Islet of Langerhans (tissue), 1 donor: ENCODE data around the gene CSGALNACT2.

Experiments used
- FAIRE-seq: peaks from one replicate; lab custom pipeline; 2011; peaks lifted over from hg19 to GRCh38; lab: Jason Lieb, UNC

Gene CSGALNACT2

DNA sequence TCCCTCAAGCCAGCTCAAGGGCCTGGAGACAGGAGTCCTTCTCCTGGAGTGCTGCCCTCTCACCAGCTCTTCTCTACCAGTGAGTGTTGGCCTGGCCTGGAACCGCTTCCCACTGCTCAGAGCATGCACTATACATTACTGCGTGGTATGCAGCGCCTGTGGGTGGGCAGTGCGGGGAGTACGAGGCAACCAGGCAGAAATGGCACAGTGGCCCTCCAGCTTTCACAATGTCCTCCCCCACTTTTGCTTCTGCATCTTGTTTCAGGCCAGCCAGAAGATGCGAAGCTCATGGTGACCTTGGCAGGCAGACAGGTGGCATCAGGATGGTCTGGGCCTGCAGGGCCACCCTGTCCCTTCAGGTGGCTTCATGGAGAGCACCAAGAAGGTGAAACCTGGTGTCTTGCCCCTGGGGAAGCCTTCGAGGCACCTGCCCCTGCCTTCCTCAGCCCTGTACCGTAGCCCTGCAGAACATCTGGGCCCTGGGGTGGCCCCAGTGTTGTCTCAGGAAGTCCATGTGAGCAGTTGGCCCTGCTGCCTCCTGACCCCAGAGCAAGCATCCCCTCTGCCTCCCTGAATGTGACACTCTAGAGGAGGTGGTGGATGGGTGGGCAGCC lies 92.8 kb downstream of the CSGALNACT2 start:
- FAIRE-seq, result no peak

DNA sequence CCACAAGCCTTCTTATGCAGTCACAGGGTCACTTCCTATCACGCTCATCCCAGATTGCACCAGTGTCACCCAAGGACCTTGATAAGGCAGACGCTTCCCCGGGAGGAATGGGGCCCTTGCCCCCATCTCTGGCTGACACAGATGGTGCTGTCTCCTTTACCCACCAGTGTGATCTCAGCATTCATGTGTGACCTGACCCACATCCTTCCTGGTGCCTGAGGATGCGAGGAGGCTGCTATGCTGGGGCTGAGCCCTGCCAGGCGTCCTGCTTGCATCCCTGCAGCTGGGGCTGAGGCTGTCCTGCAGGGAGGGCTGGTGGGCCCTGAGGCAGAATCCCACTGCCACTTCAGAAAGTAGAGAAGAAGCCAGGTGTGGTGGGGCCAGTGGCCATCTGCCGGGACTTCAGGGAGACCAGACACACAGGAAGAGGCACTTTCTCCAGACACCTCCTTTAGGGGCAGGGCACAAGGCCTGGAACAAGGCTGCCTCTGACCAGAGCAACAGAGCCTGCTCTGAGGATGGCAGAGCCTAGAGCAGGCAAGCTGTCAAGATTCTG lies 93.4 kb downstream of the CSGALNACT2 start:
- no peak for FAIRE-seq

DNA sequence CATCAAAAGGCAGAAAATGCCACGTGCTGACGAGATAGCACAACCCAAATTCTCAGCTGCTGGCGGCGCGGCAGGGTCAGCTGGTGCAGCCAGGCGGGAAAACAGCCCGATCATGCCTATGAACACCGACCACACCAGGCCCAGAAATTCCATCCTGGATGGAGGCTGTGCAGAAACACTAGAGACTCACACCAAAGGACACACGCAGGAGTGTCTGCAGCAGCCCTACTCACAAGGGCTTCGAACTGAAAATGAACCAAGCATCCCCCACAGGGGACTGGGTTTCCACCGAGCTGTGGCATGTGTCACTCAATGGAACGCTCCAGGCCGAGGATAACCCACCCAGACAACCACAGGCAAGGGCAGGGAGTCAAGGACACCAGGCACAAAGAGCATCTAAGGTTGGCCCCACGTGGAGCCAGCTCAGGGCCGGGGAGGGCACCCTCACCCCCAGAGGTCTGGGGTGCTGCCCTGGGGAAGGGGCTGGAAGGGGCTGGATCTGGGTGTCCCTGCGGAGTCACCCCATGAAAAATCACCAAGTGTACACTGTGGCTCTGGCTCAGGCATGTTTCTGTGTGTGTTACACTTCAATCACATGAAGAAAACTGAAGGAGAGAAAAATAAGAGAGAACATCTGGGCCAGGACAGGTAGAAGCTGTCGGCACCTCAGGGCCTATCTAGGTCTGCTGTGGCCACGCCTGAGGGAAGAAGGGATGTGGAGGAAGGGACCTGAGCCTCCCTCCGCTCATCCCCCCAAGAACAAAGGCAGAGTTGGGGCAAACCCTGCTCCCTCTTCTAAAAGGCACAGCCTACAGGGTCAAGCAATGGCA lies 95.6 kb downstream of the CSGALNACT2 start:
- FAIRE-seq, result no peak

DNA sequence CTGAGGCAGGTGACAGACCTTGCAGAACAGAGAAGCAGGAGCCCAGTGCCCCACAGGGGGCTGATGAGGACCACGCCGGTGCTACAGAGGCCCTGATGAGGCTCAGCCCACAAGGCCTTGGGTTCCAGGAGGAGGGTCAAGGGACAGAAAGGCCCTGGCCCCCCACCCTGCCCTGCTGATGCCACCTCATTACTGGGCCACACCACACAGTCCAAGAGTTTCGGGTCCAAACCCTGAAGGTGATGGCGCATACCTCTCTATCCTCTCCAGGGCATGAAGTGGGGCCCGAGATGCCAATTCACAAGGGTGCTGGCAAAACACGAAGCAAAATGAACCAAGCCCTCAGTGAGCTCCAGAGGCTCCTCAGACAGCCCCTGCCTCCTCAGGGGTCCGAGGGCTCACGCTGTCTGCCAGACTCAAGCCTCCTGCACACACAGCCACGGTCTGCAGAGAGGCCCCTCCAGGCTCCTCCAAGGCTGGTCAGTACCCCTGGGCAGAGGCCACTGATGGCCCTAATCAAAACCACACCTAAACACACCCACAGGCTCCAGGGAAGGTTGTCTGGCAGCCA lies 96.3 kb downstream of the CSGALNACT2 start:
- no peak for FAIRE-seq
